Psoas muscle (tissue), 8 donors: Measurements from ENCODE around the gene TBC1D22A. TPM values are rescaled to one million over a fixed set of nuclear protein-coding genes. Genes with fewer than 3 reads are reported as not detected.

ENCODE experiments used
- ATAC-seq, 4 donors: fragments of 200-7000 bp; cut with Tn5 transposase; one replicate each; pipeline ENCODE4 v1.9.1; 2020; ENCODE audit warnings: moderate library complexity in 3 of 4, mild to moderate bottlenecking in 2 of 4
- DNase-seq, 2 donors: peaks; one replicate each; pipeline ENCODE4 v3.0.0-alpha.2; 2020
- H3K27ac ChIP-seq: fragments of 200-600 bp; one replicate; pipeline ENCODE4 v1.8.0; 2022
- H3K27me3 ChIP-seq, 3 donors: fragments of 200-600 bp in 1 of 3; one replicate each; pipeline versions ENCODE4 v1.6.1 to v1.8.0; 2013 to 2022; ENCODE audit warnings: low read length in 2 of 3, mild to moderate bottlenecking in 2 of 3, moderate library complexity in 1 of 3; ENCODE audit not compliant: insufficient read depth in 3 of 3
- H3K36me3 ChIP-seq, 2 donors: fragments of 200-600 bp in 1 of 2; one replicate each; pipeline versions ENCODE4 v1.6.1 to v1.8.0; 2013 to 2022; ENCODE audit warnings: low read depth in 1 of 2, mild to moderate bottlenecking in 1 of 2, moderate library complexity in 1 of 2; ENCODE audit not compliant: insufficient read depth in 1 of 2
- H3K4me1 ChIP-seq: fragments of 200-600 bp; one replicate; pipeline ENCODE4 v1.8.0; 2022
- H3K4me3 ChIP-seq: fragments of 200-600 bp; one replicate; pipeline ENCODE4 v1.8.0; 2022; ENCODE audit warnings: mild to moderate bottlenecking
- H3K9me3 ChIP-seq: fragments of 200-600 bp; one replicate; pipeline ENCODE4 v1.8.0; 2022
- CTCF ChIP-seq: fragments of 200-600 bp; IDR thresholded peaks from one replicate; pipeline ENCODE4 v1.8.0; 2022; ENCODE audit warnings: antibody characterized with exemption
- WGBS, 3 donors: extraction: QIAGEN DNeasy Blood & Tissue Kit; methylation state at CpG; one replicate each; pipeline versions ENCODE4 v1.1.6 to v1.1.7; 2013; 5-methylcytosine and 5-hydroxymethylcytosine counted together
- intact Hi-C, 2 donors: fragments of 100-400 bp; cut with DNase I; formaldehyde crosslinking; loops; one replicate each; pipeline versions ENCODE4 v1.11.0 to v1.14.2; 2022
- polyA plus RNA-seq, 3 donors: library from polyadenylated mRNA; stranded (reverse); fragments of 200-250 nt; gene quantifications; one replicate each; pipeline ENCODE4 v1.2.3, GENCODE V29; 2013
- total RNA-seq, 4 donors: library from RNA; stranded (reverse); fragmentation: NEBNext Ultra II Directional in 2 of 4; extraction: Animal tissue kit (Norgen Biotek cat#: 25700) in 2 of 4; gene quantifications; one replicate each; pipeline versions ENCODE4 v1.2.1 to v1.2.4, GENCODE V29; 2021 to 2023
- donor health status: healthy with polysubstance abuse.
- donor health status: DM: no; HTN: no; CAD: no; lungs with moderate emphysema.
- donor health status: Bipolar disorder and iron deficiency.
- donor health status: healthy.
- donor health status: DM: yes; HTN: yes; CAD: no.
- donor health status: DM: no; HTN: no; CAD: no.
- donor health status: DM: no; HTN: no; CAD: no.
- donor health status: DM: yes; HTN: yes; CAD: no.

The TBC1D22A gene
- total and polyA plus RNA-seq, 7 donors: 11.7 to 25.0 (median 18.9) TPM

- Histone ChIP-seq H3K9me3 (no peaks in the 10 kb centered on the region), H3K4me1 (no peaks in the 10 kb centered on the region), H3K36me3 (no peaks in the 10 kb centered on the region), H3K4me3 (no peak overlapping the region), H3K27ac (no peak overlapping the region), H3K27me3 (no peaks in the 10 kb centered on the region)
- 92 to 95% (median 92%) methylated on average over 32 of the region's 32 CpGs for WGBS, 3 donors
- TF ChIP-seq CTCF: no peak
- intact Hi-C loops: no loop called here
- DNase-seq (no peak), ATAC-seq (no peak)
These were observed 255.8 kb downstream of the TBC1D22A start for GRCh38 chr22:47018010-47018910.

GRCh38 chr22:47019012-47019790 is 256.8 kb downstream of the TBC1D22A start:
- 84 to 90% (median 89%) methylated on average over 20 to 22 of the region's 22 CpGs for WGBS, 3 donors
- DNase-seq: no peak

GRCh38 chr22:47020166-47020565 is 257.7 kb downstream of the TBC1D22A start:
- H3K27me3 ChIP-seq: no peaks in the 10 kb centered on the region
- H3K27ac ChIP-seq: no peak overlapping the region
- ATAC-seq (no peak), DNase-seq (no peak)
- H3K36me3 ChIP-seq: no peaks in the 10 kb centered on the region
- TF ChIP-seq CTCF: no peak
- no peaks in the 10 kb centered on the region for H3K4me1 ChIP-seq
- intact Hi-C loops: no loop called here
- H3K9me3 ChIP-seq: no peaks in the 10 kb centered on the region
- no peak overlapping the region for H3K4me3 ChIP-seq
- WGBS, 3 donors: 94 to 96% (median 96%) methylated on average over 7 of the region's 7 CpGs

More at GRCh38 chr22:47019012-47019790, 256.8 kb downstream of the TBC1D22A start:
- intact Hi-C loops: no loop called here
- Histone ChIP-seq H3K4me3 (no peak overlapping the region), H3K36me3 (no peaks in the 10 kb centered on the region), H3K4me1 (no peaks in the 10 kb centered on the region), H3K27ac (no peak overlapping the region), H3K9me3 (no peaks in the 10 kb centered on the region), H3K27me3 (no peaks in the 10 kb centered on the region)
- no peak for TF ChIP-seq CTCF
- no peak for ATAC-seq

GRCh38 chr22:47021371-47022074 is 259.1 kb downstream of the TBC1D22A start:
- no peaks in the 10 kb centered on the region for H3K4me1 ChIP-seq
- no peak overlapping the region for H3K27ac ChIP-seq
- no peaks in the 10 kb centered on the region for H3K27me3 ChIP-seq
- no peaks in the 10 kb centered on the region for H3K9me3 ChIP-seq
- DNase-seq (no peak), ATAC-seq (no peak)
- no peaks in the 10 kb centered on the region for H3K36me3 ChIP-seq
- WGBS, 3 donors: 87 to 91% (median 87%) methylated on average over 7 of the region's 7 CpGs
- no peak for TF ChIP-seq CTCF
- intact Hi-C loops: no loop called here
- H3K4me3 ChIP-seq: no peak overlapping the region
